HepG2 (cell line): Measurements from ENCODE around the gene ERBB3. TPM values are rescaled to one million over a fixed set of nuclear protein-coding genes. Genes with fewer than 3 reads are reported as not detected.

Source experiments
- ADNP ChIP-seq: sonication (generic); formaldehyde crosslinking; IDR thresholded peaks from 2 replicates; pipeline ENCODE4 v1.4.0; 2020; ENCODE audit warnings: missing genetic modification reagents
- CAMTA2 ChIP-seq: sonication (generic); formaldehyde crosslinking; IDR thresholded peaks from 2 replicates; pipeline ENCODE4 v1.4.0; 2020; ENCODE audit warnings: mild to moderate bottlenecking, missing genetic modification reagents, borderline replicate concordance
- HMGXB4 ChIP-seq, 2 experiments: sonication (generic) in 1 of 2; formaldehyde crosslinking in 1 of 2; IDR thresholded peaks; 2 replicates each; pipeline versions ENCODE4 v1.4.0 to v1.6.1; 2018 to 2020; ENCODE audit warnings: missing genetic modification reagents in 2 of 2, borderline replicate concordance in 1 of 2, low read depth in 1 of 2, mild to moderate bottlenecking in 1 of 2, missing biosample characterization in 1 of 2
- SP1 ChIP-seq, 2 experiments: fragments of 450-650 bp in 1 of 2; sonication (generic) in 1 of 2; formaldehyde crosslinking in 1 of 2; IDR thresholded peaks; 2 replicates each; pipeline versions ENCODE4 v1.4.0 to v1.6.1; 2016 to 2020; ENCODE audit warnings: missing genetic modification reagents in 1 of 2
- TBX3 ChIP-seq: fragments of 450-650 bp; IDR thresholded peaks from 2 replicates; pipeline ENCODE4 v1.6.1; 2017; ENCODE audit warnings: antibody characterized with exemption, mild to moderate bottlenecking, inconsistent platforms, borderline replicate concordance
- YEATS2 ChIP-seq: sonication (generic); formaldehyde crosslinking; IDR thresholded peaks from 2 replicates; pipeline ENCODE4 v1.4.0; 2020; ENCODE audit warnings: missing genetic modification reagents, borderline replicate concordance
- ZBTB3 ChIP-seq: sonication (generic); formaldehyde crosslinking; IDR thresholded peaks from 2 replicates; pipeline ENCODE4 v1.4.0; 2020; ENCODE audit warnings: low read depth, mild to moderate bottlenecking, moderate library complexity, missing genetic modification reagents, borderline replicate concordance
- ZBTB40 ChIP-seq, 2 experiments: fragments of 450-650 bp in 1 of 2; sonication (generic) in 1 of 2; formaldehyde crosslinking in 1 of 2; IDR thresholded peaks; 2 replicates each; pipeline versions ENCODE4 v1.6.1 to v1.8.0; 2016 to 2022; ENCODE audit warnings: antibody characterized with exemption in 1 of 2, mild to moderate bottlenecking in 1 of 2, missing genetic modification reagents in 1 of 2
- ZNF276 ChIP-seq: sonication (generic); formaldehyde crosslinking; IDR thresholded peaks from 2 replicates; pipeline ENCODE4 v1.4.0; 2020; ENCODE audit warnings: mild to moderate bottlenecking, low read depth, missing genetic modification reagents
- polyA plus RNA-seq, 8 experiments: library from polyadenylated mRNA; depleted of rRNA in 3 of 8; stranded (reverse) in 7 of 8; unstranded in 1 of 8; fragments of >200 nt; fragmentation: Illumina TruSeq in 4 of 8; extraction: Trizol in 4 of 8; gene quantifications; 2 replicates each; pipeline versions ENCODE4 v1.2.1 to v1.2.3, GENCODE V29; 2011 to 2016; ENCODE audit warnings: low read depth in 4 of 8, missing spikeins in 1 of 8, mixed read lengths in 1 of 8; ENCODE audit not compliant: insufficient read depth in 1 of 8
- total RNA-seq, 5 experiments: library from RNA; depleted of rRNA; stranded (reverse); fragments of >200 nt; fragmentation: Illumina TruSeq; extraction: Trizol; gene quantifications; 2 replicates each; pipeline ENCODE4 v1.2.3, GENCODE V29; 2016; ENCODE audit warnings: low read depth in 1 of 5

Gene ERBB3
- total and polyA plus RNA-seq, 2 of the 13 experiments (the other 11 are each of a cell fraction or from before 2014, with no cell fraction given), result 93.6 to 358 TPM

GRCh38 chr12:56081393-56082347, 1.7 kb downstream of the ERBB3 start (continued):
- peak; percentile 93; the same call in 1 of the 2 replicates for TF ChIP-seq ZBTB3
- TF ChIP-seq TBX3, result peak; percentile 89
- no peak for TF ChIP-seq SP1 (IDR thresholded peaks at IDR 0.05)
- peak; percentile 64 for TF ChIP-seq SP1 (CRISPR knock-in tag; IDR thresholded peaks at IDR 0.05)
- no peak for TF ChIP-seq ZBTB40 (IDR thresholded peaks at IDR 0.05)
- peak; percentile 88; the same call in 1 of the 2 replicates for TF ChIP-seq ZBTB40 (CRISPR knock-in tag; IDR thresholded peaks at IDR 0.05)
- TF ChIP-seq YEATS2 (CRISPR knock-in tag), result peak; percentile 90; the same call in 1 of the 2 replicates
- TF ChIP-seq ADNP (CRISPR knock-in tag), result no peak
- peak; percentile 93; the same call in 1 of the 2 replicates for TF ChIP-seq ZNF276 (CRISPR knock-in tag)
- TF ChIP-seq HMGXB4 (CRISPR knock-in tag; IDR thresholded peaks at IDR 0.05; ENCODE audit: borderline replicate concordance in 1 of 2, low read depth in 1 of 2), result peak; percentile 86 to 95; a peak in 3 of 4 replicates
- no peak for TF ChIP-seq CAMTA2 (CRISPR knock-in tag)
